HG03342 (cell line): ENCODE data around the gene GPSM1.

Experiments
- ATAC-seq: cut with Tn5 transposase; IDR thresholded peaks from one replicate; pipeline ENCODE4 v1.9.1; 2021; ENCODE audit warnings: mild to moderate bottlenecking, moderate library complexity; ENCODE audit not compliant: unreplicated experiment

GPSM1 gene

GRCh38 chr9:136291306-136292025 lies 35.9 kb upstream of the GPSM1 start:
- ATAC-seq, result no peak

GRCh38 chr9:136292026-136292538 lies 35.3 kb upstream of the GPSM1 start:
- ATAC-seq, result no peak

DNA sequence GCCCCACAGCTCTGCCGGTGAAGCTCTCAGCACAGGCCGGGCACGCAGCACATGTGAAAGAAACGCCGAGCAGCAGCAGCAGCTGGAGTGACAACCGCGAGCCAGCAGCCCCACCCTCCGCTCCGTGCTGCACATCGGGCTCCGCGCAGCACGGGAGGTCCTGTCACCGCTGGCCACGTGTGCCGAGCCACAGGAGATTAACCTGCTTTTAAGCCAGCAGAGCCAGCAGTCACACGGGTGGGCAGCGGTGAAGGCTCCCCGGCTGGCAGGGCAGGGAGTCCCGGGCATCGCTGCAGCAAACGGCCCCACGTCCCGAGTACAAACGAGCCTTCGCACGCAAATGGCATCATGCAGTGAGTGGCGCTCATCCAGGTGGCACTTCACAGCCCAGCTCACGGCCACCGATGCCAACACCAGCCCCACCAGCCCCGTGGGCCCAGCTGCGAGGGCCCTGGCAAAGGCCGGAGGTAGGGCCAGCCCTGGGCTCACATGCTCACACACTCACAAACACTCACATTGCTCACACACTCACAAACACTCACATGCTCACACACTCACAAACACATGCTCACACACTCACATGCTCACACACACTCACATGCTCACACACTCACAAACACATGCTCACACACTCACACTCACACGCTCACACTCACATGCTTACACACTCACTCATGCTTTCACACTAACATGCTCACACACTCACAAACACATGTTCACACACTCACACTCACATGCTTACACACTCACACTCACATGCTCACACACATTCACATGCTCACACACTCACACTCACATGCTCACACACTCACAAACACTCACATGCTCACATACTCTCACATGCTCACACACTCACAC lies 34.5 kb upstream of the GPSM1 start:
- ATAC-seq, result no peak

DNA sequence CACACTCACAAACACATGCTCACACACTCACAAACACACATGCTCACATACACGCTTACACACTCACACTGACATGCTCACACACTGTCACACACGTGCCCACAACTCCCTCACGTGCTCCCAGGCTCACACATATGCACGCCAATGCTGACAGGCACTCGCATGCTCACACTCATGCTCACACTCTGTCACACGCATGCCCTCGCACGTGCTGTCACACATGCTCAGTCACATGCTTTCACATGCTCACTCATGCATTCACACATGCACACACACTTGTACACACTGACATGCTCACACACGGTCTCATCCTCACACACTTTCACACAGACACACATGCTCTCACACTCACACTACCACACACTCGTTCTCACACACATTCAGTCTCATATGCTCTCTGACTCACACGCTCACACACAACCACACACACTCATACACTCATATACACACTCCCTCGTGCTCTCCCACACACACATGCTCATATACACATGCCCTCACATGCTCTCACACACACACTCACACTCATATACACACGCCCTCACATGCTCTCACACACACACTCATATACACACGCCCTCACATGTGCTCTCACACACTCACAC lies 33.8 kb upstream of the GPSM1 start:
- ATAC-seq, result no peak

DNA sequence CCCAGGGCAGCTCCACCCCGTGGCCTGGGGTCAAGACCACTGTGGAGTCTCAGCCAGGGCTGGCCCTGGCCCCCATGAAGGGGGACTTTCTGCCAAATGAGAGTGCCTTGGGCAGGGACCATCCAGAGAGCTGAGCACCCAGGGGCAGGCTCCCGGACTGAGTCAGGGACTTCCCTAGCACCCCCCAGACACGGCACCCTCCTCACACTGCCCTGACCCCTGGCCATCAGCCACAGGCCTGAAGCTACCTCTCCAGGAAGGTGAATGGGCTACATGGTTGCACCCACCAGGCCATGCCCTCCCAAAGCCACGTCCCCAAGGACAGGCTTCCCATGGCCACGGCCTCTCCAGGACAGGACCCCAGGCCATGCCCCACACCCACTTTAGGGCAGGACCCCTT lies 32.9 kb upstream of the GPSM1 start:
- ATAC-seq, result no peak

DNA sequence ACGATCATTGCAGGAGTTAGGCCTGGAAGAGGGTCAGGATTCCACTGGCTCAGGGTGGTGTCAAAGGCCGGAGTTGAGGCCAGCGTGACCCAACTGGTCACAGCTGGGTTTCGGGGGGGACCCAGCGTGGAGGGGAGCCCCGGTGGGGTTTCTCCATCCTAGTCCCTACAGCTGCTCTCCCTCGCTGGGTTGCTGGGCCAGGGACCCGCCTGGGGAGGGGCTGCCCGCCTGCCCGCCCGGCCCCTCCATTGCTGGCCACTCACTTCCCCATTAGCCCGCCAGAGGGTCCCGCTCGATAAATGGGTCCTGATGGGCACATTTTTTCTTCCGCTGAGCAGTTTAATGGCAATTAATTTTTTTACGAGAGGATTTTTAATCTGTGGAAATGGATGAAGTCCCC lies 32.3 kb upstream of the GPSM1 start:
- no peak for ATAC-seq

GRCh38 chr9:136295542-136296433 lies 31.6 kb upstream of the GPSM1 start:
- ATAC-seq, result no peak

DNA sequence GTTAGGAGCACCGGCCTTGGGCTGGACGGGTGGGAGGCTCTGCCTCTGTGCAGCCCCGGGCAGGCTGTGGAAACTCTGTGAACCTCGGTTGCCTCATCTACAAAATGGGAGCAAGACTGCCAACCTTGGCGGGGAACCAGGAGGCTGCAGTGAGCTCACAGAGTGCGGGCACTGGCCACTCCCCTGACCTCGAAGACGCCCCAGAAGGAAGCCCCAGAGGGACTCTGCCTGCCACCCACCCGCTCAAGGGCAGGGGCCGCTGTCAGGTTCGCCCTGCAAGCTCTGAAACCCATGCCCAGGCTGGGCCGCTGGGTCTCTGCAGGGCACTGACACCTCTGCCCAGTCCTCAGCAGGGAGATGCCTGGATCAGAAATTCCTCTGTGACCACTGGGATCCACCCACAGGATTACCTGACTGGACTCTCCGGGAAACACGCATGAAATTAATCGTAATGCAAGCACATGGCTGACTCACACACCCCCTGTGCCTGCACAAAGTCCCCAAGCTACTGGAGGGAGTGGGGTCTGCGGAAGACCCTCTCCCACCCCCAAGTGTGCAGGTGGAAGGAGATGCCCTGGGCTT lies 30.8 kb upstream of the GPSM1 start:
- ATAC-seq, result no peak

GRCh38 chr9:136297016-136297691 lies 30.2 kb upstream of the GPSM1 start:
- no peak for ATAC-seq

GRCh38 chr9:136297766-136298735 lies 29.3 kb upstream of the GPSM1 start:
- no peak for ATAC-seq

DNA sequence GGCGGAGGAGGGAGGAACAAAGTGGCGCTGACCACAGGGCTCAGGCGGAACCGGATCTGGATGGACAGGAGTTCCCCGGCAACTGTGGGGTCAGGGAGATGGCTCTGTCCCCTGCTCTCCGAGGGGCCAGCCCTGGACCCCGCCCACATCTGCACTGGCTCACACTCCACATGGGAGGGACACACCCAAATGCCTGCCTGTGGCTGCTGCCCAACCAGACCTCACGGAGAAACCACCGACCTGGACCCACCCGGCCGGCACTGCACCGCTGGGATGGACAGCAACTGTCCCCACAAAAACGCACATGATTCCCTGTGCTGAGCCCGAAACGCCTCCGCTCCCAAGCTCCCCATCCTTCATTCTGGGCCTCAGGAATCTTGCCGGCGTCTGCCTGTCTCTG lies 28.2 kb upstream of the GPSM1 start:
- ATAC-seq, result no peak

- ATAC-seq, result no peak
These were observed 27.8 kb upstream of the GPSM1 start for GRCh38 chr9:136299541-136299940.

- no peak for ATAC-seq
These were observed 27.3 kb upstream of the GPSM1 start for GRCh38 chr9:136300016-136300545.

GRCh38 chr9:136300866-136301265 lies 26.5 kb upstream of the GPSM1 start:
- ATAC-seq, result no peak

DNA sequence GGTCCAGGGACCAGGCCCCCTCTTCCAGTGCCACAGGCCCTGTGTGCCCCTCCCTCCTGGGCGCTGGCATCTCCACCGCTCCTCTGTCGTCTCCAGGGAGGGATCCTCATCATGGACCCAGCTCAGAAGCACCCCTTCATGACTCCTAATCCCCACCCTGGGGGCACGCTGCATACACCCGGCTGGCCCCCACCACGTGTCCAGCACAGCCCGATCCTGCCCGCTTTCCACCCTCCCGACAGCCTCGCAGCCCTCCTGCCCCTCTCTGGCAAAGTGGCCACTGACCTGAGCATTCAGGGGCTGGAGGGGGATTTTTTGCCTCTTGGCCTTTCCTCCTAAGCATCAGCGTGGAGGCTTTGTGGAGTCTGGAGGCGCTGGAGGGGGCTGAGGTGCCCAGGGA lies 24.8 kb upstream of the GPSM1 start:
- ATAC-seq, result no peak

- ATAC-seq, result no peak
These were observed 24.1 kb upstream of the GPSM1 start for GRCh38 chr9:136303066-136303824.

DNA sequence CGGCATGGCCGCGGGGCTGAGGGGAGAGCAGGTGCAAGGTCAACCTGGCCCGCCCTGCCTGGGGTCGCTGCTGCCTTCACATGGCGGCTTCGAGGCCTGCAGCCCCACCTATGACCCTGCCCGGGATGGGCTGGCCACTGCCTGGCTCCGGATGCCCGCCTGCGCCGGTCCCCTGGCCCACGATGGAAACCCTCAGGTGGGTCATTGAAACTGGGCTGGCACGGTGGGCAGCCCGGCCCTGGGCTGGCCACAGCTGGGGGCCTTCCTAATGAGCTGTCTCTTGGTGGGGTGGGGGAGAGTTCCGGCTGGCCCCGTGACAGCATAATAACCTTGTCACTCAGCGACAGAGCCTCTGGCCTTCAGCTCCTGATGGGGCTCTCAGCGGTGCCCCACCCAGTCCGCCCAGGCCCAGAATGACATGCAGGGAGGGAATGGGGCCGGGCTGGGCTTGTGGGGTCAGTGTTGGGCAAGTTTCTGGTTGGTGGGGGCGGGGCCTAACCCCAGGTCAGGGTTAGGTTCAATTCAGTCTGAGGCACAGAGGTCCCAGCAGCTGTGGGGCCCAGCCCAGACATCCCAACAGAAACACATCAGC lies 23.4 kb upstream of the GPSM1 start, which contains the start of gene CCDC187:
CCDC187 (minus strand) TSS at position 270 of the 592 bp plus-strand sequence; CDS start at position 6, 264 bp downstream.
- ATAC-seq, result no peak
